A549 (cell line): ENCODE data around the gene POLD1. TPM values are rescaled to one million over a fixed set of nuclear protein-coding genes. Genes with fewer than 3 reads are reported as not detected.

Experiments
- ATAC-seq, 2 experiments: fragments of 200-7000 bp in 1 of 2; fragments of >200 bp in 1 of 2; cut with Nextera tagmentation in 1 of 2; cut with Tn5 transposase in 1 of 2; 3 replicates each; pipeline versions ENCODE4 v1.8.0 to v1.9.1; 2018 to 2020; ENCODE audit warnings: mild to moderate bottlenecking in 1 of 2, moderate library complexity in 1 of 2
- CTCF ChIA-PET: fragments of 300-600 bp; sonication (Branson Sonifier 250); formaldehyde crosslinking; extraction: SDS; loops from one replicate; lab custom pipeline; 2021; ENCODE audit warnings: antibody characterized with exemption, inconsistent platforms; lab: Yijun Ruan, JAX
- POLR2A ChIA-PET: fragments of 350-600 bp; formaldehyde crosslinking; extraction: SDS; loops from one replicate; lab custom pipeline; 2021; ENCODE audit warnings: antibody characterized with exemption, inconsistent platforms; lab: Yijun Ruan, JAX
- DNase-seq, 2 experiments: peaks; one replicate each; pipeline versions ENCODE4 v3.0.0 to v3.0.0-alpha.2; 2011 to 2016; ENCODE audit warnings: low read depth in 1 of 2, low spot score in 1 of 2
- FAIRE-seq: peaks from 2 replicates; lab custom pipeline; 2011; peaks lifted over from hg19 to GRCh38; lab: Jason Lieb, UNC
- H3K27ac ChIP-seq, 2 experiments: fragments of >200 bp; sonication (Bioruptor Twin); formaldehyde crosslinking; 3 replicates each; pipeline ENCODE4 v1.5.1; 2016 to 2017
- H3K4me1 ChIP-seq: fragments of >200 bp; sonication (Bioruptor Twin); formaldehyde crosslinking; 3 replicates; pipeline ENCODE4 v1.6.1; 2016
- H3K4me2 ChIP-seq: fragments of >200 bp; sonication (Bioruptor Twin); formaldehyde crosslinking; 3 replicates; pipeline ENCODE4 v1.6.1; 2016
- H3K4me3 ChIP-seq: fragments of >200 bp; sonication (Bioruptor Twin); formaldehyde crosslinking; 3 replicates; pipeline ENCODE4 v1.5.1; 2016
- H3K9me3 ChIP-seq: fragments of >200 bp; sonication (Bioruptor Twin); formaldehyde crosslinking; 3 replicates; pipeline ENCODE4 v1.6.1; 2016
- CHD4 ChIP-seq: fragments of 200-600 bp; sonication (generic); IDR thresholded peaks from 2 replicates; pipeline ENCODE4 v1.6.1; 2016; ENCODE audit warnings: antibody characterized with exemption, mild to moderate bottlenecking, borderline replicate concordance
- FOSL2 ChIP-seq, 2 experiments: fragments of 450-650 bp in 1 of 2; fragments of >200 bp in 1 of 2; sonication (Bioruptor Twin) in 1 of 2; formaldehyde crosslinking; IDR thresholded peaks; 2 replicates each; pipeline versions ENCODE4 v1.5.0 to v1.6.1; 2016 to 2020; ENCODE audit warnings: mild to moderate bottlenecking in 1 of 2, moderate library complexity in 1 of 2
- HDAC2 ChIP-seq: fragments of 200-600 bp; sonication (generic); IDR thresholded peaks from 2 replicates; pipeline ENCODE4 v1.6.1; 2016
- HEYL ChIP-seq: fragments of 250-450 bp; sonication (Bioruptor Pico); IDR thresholded peaks from 2 replicates; pipeline ENCODE4 v1.8.0; 2021; ENCODE audit warnings: mild to moderate bottlenecking, moderate library complexity
- HOXA7 ChIP-seq: fragments of 250-450 bp; sonication (Bioruptor Pico); IDR thresholded peaks from 2 replicates; pipeline ENCODE4 v1.5.0; 2020; ENCODE audit warnings: mild to moderate bottlenecking, moderate library complexity
- JUN ChIP-seq, 2 experiments: fragments of >200 bp; sonication (Bioruptor Twin); formaldehyde crosslinking; IDR thresholded peaks; 2 replicates in 1 of 2; 3 replicates in 1 of 2; pipeline ENCODE4 v1.6.1; 2016 to 2017
- KDM1A ChIP-seq: fragments of 200-600 bp; sonication (generic); IDR thresholded peaks from 2 replicates; pipeline ENCODE4 v1.6.1; 2016; ENCODE audit warnings: low read depth, mild to moderate bottlenecking
- MYC ChIP-seq: IDR thresholded peaks from 2 replicates; pipeline ENCODE4 v1.6.1; 2012; ENCODE audit warnings: mild to moderate bottlenecking, inconsistent platforms, low read length, improper control_type of control experiment, borderline replicate concordance
- NR3C1 ChIP-seq: fragments of >200 bp; sonication (Bioruptor Twin); formaldehyde crosslinking; IDR thresholded peaks from 3 replicates; pipeline ENCODE4 v1.6.1; 2017
- POLR2AphosphoS2 ChIP-seq: conservative IDR thresholded peaks from 2 replicates; pipeline ENCODE4 v1.6.1; 2012; ENCODE audit warnings: low read length, improper control_type of control experiment, inconsistent platforms
- RAD21 ChIP-seq, 2 experiments: fragments of >200 bp in 1 of 2; sonication (Bioruptor Twin) in 1 of 2; formaldehyde crosslinking in 1 of 2; IDR thresholded peaks in 1 of 2; conservative IDR thresholded peaks in 1 of 2; 2 replicates in 1 of 2; 3 replicates in 1 of 2; pipeline ENCODE4 v1.6.1; 2012 to 2018; ENCODE audit warnings: inconsistent platforms in 1 of 2
- RARB ChIP-seq: fragments of 250-450 bp; sonication (Bioruptor Pico); IDR thresholded peaks from 2 replicates; pipeline ENCODE4 v1.8.0; 2021; ENCODE audit warnings: mild to moderate bottlenecking, moderate library complexity
- TFCP2L1 ChIP-seq: fragments of 250-450 bp; sonication (Bioruptor Pico); IDR thresholded peaks from 2 replicates; pipeline ENCODE4 v1.5.0; 2021; ENCODE audit warnings: mild to moderate bottlenecking
- ZFP36 ChIP-seq: fragments of 450-650 bp; IDR thresholded peaks from 2 replicates; pipeline ENCODE4 v1.6.1; 2014; ENCODE audit warnings: borderline replicate concordance; ENCODE audit not compliant: partially characterized antibody
- WGBS: methylation state at CpG from one replicate; pipeline ENCODE4 v1.1.6; 2017; ENCODE audit errors: missing lambda C conversion rate; 5-methylcytosine and 5-hydroxymethylcytosine counted together
- polyA plus RNA-seq, 4 experiments: library from polyadenylated mRNA; depleted of rRNA in 3 of 4; stranded (reverse); fragments of >200 nt; fragmentation: RNase III in 1 of 4; extraction: RNeasy Plus Mini Kit Qiagen cat#74134 plus additional on column Dnase treatment in 1 of 4; gene quantifications; 2 replicates in 3 of 4; 3 replicates in 1 of 4; pipeline ENCODE4 v1.2.3, GENCODE V29; 2011 to 2017
- TF ChIP-seq, protein P1 (sequence below): fragments of 250-450 bp; sonication (Bioruptor Pico); IDR thresholded peaks from 2 replicates; pipeline ENCODE4 v1.5.0; 2021; ENCODE audit warnings: mild to moderate bottlenecking, moderate library complexity, borderline replicate concordance
- TF ChIP-seq, protein P2 (sequence below): fragments of 250-450 bp; sonication (Bioruptor Pico); IDR thresholded peaks from 2 replicates; pipeline ENCODE4 v1.5.0; 2020; ENCODE audit warnings: low read depth, mild to moderate bottlenecking, moderate library complexity
- TF ChIP-seq, protein P3 (sequence below): fragments of 150-350 bp; IDR thresholded peaks from 2 replicates; pipeline ENCODE4 v1.6.1; 2014; ENCODE audit warnings: low read depth, mild to moderate bottlenecking, low read length
- TF ChIP-seq, protein P4 (sequence below): IDR thresholded peaks from 2 replicates; pipeline ENCODE4 v1.6.1; 2012
- TF ChIP-seq, protein P5 (sequence below): IDR thresholded peaks from 2 replicates; pipeline ENCODE4 v1.6.1; 2012
- TF ChIP-seq, protein P6 (sequence below): fragments of >200 bp; sonication (Bioruptor Twin); formaldehyde crosslinking; IDR thresholded peaks from 2 replicates; pipeline ENCODE4 v1.6.1; 2016
- TF ChIP-seq, protein P7 (sequence below): fragments of >200 bp; sonication (Bioruptor Twin); formaldehyde crosslinking; IDR thresholded peaks from 3 replicates; pipeline ENCODE4 v1.6.1; 2016

POLD1 gene
- polyA plus RNA-seq, 2 of the 4 experiments (the other 2 are of a cell fraction), result 26.1 to 88.8 TPM

DNA sequence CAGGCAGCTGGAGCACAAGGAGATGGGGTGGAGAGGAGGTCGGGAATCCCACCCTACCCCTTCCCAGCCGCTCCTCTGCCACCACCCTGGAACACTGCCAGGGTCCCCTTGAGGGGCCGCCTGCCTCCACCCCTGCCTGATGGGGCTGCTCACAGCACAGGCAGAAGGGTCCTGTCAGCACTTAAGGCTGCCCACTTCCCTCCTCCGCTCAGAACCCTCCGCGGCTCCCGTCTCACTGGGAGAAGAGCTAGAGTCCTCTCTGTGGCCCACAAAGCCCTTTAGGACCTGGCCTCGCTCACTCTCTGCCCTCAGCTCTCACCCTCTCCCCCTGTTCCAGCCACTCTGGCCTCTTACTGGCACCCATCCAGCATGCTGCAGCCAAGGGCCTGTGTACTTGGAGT is 3.4 kb upstream of the POLD1 start (continued):
- TF ChIP-seq, protein P1, sequence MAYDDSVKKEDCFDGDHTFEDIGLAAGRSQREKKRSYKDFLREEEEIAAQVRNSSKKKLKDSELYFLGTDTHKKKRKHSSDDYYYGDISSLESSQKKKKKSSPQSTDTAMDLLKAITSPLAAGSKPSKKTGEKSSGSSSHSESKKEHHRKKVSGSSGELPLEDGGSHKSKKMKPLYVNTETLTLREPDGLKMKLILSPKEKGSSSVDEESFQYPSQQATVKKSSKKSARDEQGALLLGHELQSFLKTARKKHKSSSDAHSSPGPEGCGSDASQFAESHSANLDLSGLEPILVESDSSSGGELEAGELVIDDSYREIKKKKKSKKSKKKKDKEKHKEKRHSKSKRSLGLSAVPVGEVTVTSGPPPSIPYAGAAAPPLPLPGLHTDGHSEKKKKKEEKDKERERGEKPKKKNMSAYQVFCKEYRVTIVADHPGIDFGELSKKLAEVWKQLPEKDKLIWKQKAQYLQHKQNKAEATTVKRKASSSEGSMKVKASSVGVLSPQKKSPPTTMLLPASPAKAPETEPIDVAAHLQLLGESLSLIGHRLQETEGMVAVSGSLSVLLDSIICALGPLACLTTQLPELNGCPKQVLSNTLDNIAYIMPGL (CRISPR knock-in tag), result no peak
- TF ChIP-seq CHD4, result no peak

DNA sequence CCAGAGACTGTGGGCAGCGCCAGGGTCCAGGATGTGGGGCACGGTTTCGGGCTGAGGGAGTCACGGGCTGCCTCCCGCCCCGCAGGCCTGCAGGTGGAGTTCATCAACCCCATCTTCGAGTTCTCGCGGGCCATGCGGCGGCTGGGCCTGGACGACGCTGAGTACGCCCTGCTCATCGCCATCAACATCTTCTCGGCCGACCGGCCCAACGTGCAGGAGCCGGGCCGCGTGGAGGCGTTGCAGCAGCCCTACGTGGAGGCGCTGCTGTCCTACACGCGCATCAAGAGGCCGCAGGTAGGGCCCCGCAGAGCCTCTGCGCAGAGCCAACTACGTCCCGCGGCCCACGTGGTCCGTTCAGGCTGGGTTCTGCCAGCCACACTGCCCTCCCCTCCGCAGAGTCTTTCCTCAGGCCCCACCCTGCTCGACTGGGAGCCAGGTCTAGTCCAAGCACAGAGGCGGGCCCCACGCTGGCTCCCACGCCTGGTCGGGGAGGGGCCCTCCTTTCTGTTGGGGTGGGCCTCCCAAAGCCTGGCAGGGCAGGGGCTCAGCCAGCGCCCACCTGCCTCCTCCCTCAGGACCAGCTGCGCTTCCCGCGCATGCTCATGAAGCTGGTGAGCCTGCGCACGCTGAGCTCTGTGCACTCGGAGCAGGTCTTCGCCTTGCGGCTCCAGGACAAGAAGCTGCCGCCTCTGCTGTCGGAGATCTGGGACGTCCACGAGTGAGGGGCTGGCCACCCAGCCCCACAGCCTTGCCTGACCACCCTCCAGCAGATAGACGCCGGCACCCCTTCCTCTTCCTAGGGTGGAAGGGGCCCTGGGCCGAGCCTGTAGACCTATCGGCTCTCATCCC is 2.0 kb upstream of the POLD1 start:
- ChIA-PET CTCF (no interaction called here), POLR2A (no interaction called here)
- TF ChIP-seq, protein P2, sequence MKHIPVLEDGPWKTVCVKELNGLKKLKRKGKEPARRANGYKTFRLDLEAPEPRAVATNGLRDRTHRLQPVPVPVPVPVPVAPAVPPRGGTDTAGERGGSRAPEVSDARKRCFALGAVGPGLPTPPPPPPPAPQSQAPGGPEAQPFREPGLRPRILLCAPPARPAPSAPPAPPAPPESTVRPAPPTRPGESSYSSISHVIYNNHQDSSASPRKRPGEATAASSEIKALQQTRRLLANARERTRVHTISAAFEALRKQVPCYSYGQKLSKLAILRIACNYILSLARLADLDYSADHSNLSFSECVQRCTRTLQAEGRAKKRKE, result no peak
- TF ChIP-seq, protein P3, sequence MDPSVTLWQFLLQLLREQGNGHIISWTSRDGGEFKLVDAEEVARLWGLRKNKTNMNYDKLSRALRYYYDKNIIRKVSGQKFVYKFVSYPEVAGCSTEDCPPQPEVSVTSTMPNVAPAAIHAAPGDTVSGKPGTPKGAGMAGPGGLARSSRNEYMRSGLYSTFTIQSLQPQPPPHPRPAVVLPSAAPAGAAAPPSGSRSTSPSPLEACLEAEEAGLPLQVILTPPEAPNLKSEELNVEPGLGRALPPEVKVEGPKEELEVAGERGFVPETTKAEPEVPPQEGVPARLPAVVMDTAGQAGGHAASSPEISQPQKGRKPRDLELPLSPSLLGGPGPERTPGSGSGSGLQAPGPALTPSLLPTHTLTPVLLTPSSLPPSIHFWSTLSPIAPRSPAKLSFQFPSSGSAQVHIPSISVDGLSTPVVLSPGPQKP, result no peak
- TF ChIP-seq, protein P4, sequence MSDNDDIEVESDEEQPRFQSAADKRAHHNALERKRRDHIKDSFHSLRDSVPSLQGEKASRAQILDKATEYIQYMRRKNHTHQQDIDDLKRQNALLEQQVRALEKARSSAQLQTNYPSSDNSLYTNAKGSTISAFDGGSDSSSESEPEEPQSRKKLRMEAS, result no peak
- TF ChIP-seq HEYL (CRISPR knock-in tag) (no peak), KDM1A (no peak), RAD21 (conservative IDR thresholded peaks at IDR 0.05 in 1 of 2, IDR thresholded peaks at IDR 0.05 in 1 of 2) (no peak), POLR2AphosphoS2 (no peak), NR3C1 (no peak)
- TF ChIP-seq, protein P5, sequence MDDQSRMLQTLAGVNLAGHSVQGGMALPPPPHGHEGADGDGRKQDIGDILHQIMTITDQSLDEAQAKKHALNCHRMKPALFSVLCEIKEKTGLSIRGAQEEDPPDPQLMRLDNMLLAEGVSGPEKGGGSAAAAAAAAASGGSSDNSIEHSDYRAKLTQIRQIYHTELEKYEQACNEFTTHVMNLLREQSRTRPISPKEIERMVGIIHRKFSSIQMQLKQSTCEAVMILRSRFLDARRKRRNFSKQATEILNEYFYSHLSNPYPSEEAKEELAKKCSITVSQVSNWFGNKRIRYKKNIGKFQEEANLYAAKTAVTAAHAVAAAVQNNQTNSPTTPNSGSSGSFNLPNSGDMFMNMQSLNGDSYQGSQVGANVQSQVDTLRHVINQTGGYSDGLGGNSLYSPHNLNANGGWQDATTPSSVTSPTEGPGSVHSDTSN, result no peak
- H3K4me2 ChIP-seq, result no peak overlapping the region
- WGBS, result 97% methylated on average over 58 of the region's 58 CpGs
- H3K9me3 ChIP-seq, result no peaks in the 10 kb centered on the region
- no peak overlapping the region for H3K4me3 ChIP-seq
- DNase-seq (no peak), FAIRE-seq (no peak), ATAC-seq (no peak)
- H3K27ac ChIP-seq, result no peak overlapping the region
- H3K4me1 ChIP-seq, result peaks cover 18% of the 10 kb centered on the region

DNA sequence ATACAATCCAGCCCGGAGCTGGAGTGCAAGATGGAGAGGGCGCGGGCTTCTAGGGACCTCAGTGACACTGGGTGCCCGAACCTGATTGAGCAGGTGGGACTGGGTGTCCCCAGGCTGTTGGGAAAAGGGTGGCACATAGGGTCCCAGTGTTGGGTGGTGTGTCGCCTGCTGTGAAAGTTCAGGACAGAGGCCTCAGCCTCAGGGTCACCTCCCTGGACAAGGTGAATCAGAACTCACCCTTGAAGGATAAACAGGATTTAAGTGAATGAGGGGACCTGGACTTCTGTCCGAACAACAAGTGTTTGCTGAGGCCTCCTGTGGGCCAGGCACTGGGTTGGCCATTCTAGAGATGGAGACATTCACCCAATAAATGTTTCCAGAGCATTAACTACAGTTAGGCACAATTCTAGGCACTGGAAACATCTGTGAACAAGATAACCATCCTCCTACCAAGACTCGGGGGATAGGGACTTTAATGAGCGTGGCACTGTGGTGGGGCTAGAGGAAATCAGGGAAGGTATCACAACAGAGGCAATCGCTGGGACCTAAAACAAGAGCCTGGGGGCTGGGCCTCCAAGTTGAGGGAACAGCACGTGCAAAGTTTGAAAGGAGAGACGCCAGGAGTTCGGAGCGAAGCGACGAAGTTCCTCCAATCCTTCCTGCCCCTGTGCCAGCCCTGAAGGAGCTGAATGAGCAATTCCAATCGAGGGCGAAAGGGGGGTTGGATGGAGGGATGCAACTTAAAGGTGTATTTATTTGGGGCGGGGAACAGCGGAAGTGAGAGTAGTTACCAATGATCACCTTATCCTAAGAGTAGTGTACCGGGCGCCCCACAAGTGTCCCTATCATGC is 921 bp upstream of the POLD1 start:
- peak overlapping the region; percentile 38 for H3K4me3 ChIP-seq
- WGBS, result 72% methylated on average over 21 of the region's 21 CpGs
- TF ChIP-seq ZFP36, result no peak
- TF ChIP-seq, protein P2, result 0 out of 2 replicates have a peak, but pooled peaks have one; percentile 28
- peak; percentile 75; the same call in 1 of the 2 replicates for TF ChIP-seq HOXA7 (CRISPR knock-in tag)
- TF ChIP-seq CHD4, result no peak
- TF ChIP-seq TFCP2L1 (CRISPR knock-in tag), result peak; percentile 78; the same call in 1 of the 2 replicates
- TF ChIP-seq POLR2AphosphoS2, result peak; percentile 57; the same call in 1 of the 2 replicates
- peak in 1 of 2 experiments; percentile 60; a peak in 2 of 5 replicates for TF ChIP-seq JUN (IDR thresholded peaks at IDR 0.05)
- TF ChIP-seq, protein P6, sequence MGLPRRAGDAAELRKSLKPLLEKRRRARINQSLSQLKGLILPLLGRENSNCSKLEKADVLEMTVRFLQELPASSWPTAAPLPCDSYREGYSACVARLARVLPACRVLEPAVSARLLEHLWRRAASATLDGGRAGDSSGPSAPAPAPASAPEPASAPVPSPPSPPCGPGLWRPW, result no peak
- no peak for TF ChIP-seq MYC
- TF ChIP-seq FOSL2 (IDR thresholded peaks at IDR 0.05), result no peak
- no peak for TF ChIP-seq FOSL2 (CRISPR knock-in tag; IDR thresholded peaks at IDR 0.05)
- TF ChIP-seq, protein P7, sequence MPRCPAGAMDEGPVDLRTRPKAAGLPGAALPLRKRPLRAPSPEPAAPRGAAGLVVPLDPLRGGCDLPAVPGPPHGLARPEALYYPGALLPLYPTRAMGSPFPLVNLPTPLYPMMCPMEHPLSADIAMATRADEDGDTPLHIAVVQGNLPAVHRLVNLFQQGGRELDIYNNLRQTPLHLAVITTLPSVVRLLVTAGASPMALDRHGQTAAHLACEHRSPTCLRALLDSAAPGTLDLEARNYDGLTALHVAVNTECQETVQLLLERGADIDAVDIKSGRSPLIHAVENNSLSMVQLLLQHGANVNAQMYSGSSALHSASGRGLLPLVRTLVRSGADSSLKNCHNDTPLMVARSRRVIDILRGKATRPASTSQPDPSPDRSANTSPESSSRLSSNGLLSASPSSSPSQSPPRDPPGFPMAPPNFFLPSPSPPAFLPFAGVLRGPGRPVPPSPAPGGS, result no peak
- TF ChIP-seq RAD21 (conservative IDR thresholded peaks at IDR 0.05 in 1 of 2, IDR thresholded peaks at IDR 0.05 in 1 of 2), result no peak
- no peak for TF ChIP-seq HDAC2
- TF ChIP-seq RARB (CRISPR knock-in tag), result 0 out of 2 replicates have a peak, but pooled peaks have one; percentile 10
- TF ChIP-seq, all 56 proteins: peak for 6
- H3K9me3 ChIP-seq, result no peaks in the 10 kb centered on the region
- DNase-seq (no peak), ATAC-seq (no peak; a peak in 4 of 6 replicates), FAIRE-seq (no peak)
- POLR2A ChIA-PET, result interaction anchor here (1.3 to 2.5 kb wide), 6 partner anchors 15 to 235 kb away, joined by 3 to 10 read pairs (median 6); partner anchors contain the start of gene KCNC3
- peak overlapping the region; percentile 70 to 93 for H3K27ac ChIP-seq
- peaks cover 15% of the 10 kb centered on the region for H3K4me1 ChIP-seq
- CTCF ChIA-PET, result interaction anchor here (1.0 to 2.5 kb wide), 6 partner anchors 15 to 96 kb away, joined by 3 to 16 read pairs (median 6); no protein-coding TSS in a partner anchor
- peak overlapping the region; percentile 75 for H3K4me2 ChIP-seq
